Measurements from ENCODE around the gene ZNF385C.

ZNF385C gene

GRCh38 chr17:42087736-42088705 lies 10.3 kb downstream of the ZNF385C start:
- TF ChIP-seq SPI1 (IDR thresholded peaks at IDR 0.05; ENCODE audit: low read depth, low read length) (no peak), PAX5 (IDR thresholded peaks at IDR 0.05; ENCODE audit: insufficient read depth, low read length, severe bottlenecking) (no peak), POU2F2 (IDR thresholded peaks at IDR 0.05; ENCODE audit: low read depth, low read length) (no peak), POLR2AphosphoS5 (IDR thresholded peaks at IDR 0.05; ENCODE audit: low read depth, low read length) (no peak), TAF1 (IDR thresholded peaks at IDR 0.05; ENCODE audit: low read depth, low read length) (no peak), POLR2A (IDR thresholded peaks at IDR 0.05; ENCODE audit: low read depth, low read length) (no peak)
- DNase-seq (ENCODE audit: insufficient read length, low spot score) (no peak), FAIRE-seq (no peak)

DNA sequence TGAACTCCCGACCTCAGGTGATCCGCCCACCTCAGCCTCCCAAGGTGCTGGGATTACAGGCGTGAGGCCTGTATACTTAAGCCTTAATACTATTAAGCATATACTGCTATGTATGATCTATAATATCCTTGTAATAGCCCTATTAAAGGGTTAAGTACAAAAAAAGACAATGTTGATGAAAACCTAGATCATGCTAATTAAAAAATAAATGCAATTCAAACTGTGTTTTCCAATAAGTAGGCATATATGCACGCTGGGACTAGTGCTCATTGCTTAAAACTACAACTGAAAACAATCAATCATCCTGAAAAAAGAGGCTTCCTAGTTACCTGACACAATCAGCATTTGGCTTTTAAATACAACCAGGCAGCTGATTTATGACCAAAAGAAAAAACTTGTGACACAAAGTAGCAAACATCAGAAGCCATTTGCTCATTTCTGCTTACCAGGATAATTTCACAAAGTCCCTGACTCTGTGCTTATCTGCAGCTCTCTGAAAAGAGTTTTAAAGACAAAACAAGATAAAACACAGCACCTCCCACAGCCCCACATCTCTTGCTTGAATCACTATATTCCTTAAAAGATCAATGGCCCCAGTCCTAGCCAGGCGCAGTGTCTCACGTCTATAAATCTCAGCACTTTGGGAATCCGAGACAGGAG lies 11.1 kb downstream of the ZNF385C start:
- FAIRE-seq (no peak), DNase-seq (ENCODE audit: insufficient read length, low spot score) (no peak)
- TF ChIP-seq PAX5 (IDR thresholded peaks at IDR 0.05; ENCODE audit: insufficient read depth, low read length, severe bottlenecking) (no peak), TAF1 (IDR thresholded peaks at IDR 0.05; ENCODE audit: low read depth, low read length) (no peak), POLR2AphosphoS5 (IDR thresholded peaks at IDR 0.05; ENCODE audit: low read depth, low read length) (no peak), POLR2A (IDR thresholded peaks at IDR 0.05; ENCODE audit: low read depth, low read length) (no peak)

DNA sequence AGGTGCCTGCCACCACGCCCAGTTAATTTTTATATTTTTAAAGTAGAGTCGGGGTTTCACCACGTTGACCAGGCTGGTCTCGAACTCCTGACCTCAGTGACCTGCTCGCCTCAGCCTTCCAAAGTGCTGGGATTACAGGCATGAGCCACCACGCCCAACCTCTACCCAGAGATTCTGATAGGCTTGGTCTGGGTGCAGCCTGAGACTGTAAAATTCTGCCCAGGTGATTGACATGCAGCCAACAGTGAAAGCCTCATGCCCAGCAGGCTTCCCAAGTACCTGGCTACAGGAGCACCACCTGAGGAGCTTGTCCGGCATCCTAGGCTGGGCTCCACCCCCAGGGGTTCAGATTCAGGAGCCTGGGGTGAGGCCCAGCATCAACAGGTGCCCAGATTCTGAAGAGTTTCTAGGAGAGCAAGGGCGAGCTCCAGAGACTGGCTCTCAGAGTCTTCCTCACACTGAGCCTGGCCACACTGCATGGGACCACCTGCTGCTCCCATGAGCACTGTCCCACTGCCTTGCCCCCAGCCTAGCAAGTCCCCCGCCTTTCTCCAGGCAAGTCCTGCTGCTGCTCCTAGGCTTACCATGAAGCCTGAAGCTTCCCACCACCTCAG lies 16.6 kb downstream of the ZNF385C start:
- DNase-seq (ENCODE audit: insufficient read length, low spot score) (no peak), FAIRE-seq (no peak)
- TF ChIP-seq POU2F2 (IDR thresholded peaks at IDR 0.05; ENCODE audit: low read depth, low read length) (no peak), POLR2A (IDR thresholded peaks at IDR 0.05; ENCODE audit: low read depth, low read length) (no peak), POLR2AphosphoS5 (IDR thresholded peaks at IDR 0.05; ENCODE audit: low read depth, low read length) (no peak), SPI1 (IDR thresholded peaks at IDR 0.05; ENCODE audit: low read depth, low read length) (no peak), TAF1 (IDR thresholded peaks at IDR 0.05; ENCODE audit: low read depth, low read length) (no peak), PAX5 (IDR thresholded peaks at IDR 0.05; ENCODE audit: insufficient read depth, low read length, severe bottlenecking) (no peak)

DNA sequence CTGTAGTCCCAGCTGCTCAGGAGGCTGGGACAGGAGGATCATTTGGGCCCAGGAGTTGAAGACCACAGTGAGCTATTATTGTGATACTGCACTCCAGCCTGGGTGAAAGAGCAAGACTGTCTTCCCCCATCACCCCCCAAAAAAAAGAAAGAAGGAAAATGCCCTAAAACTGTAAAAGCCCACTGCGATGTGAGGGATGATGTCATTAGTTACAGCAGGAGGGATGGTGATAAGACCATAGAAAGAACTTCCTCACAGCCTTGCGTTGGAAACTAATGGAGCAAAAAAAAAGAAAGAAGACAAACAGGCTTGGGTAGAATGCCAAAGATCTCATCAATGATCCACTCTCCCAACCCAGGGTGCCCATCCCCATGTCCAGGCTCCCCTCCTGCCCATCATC lies 18.7 kb downstream of the ZNF385C start:
- DNase-seq (ENCODE audit: insufficient read length, low spot score) (no peak), FAIRE-seq (no peak)
- no peak for TF ChIP-seq SPI1 (IDR thresholded peaks at IDR 0.05; ENCODE audit: low read depth, low read length)
- TF ChIP-seq PAX5 (IDR thresholded peaks at IDR 0.05; ENCODE audit: insufficient read depth, low read length, severe bottlenecking) = no peak
- no peak for TF ChIP-seq TAF1 (IDR thresholded peaks at IDR 0.05; ENCODE audit: low read depth, low read length)
- no peak for TF ChIP-seq POU2F2 (IDR thresholded peaks at IDR 0.05; ENCODE audit: low read depth, low read length)
- no peak for TF ChIP-seq POLR2A (IDR thresholded peaks at IDR 0.05; ENCODE audit: low read depth, low read length)
- TF ChIP-seq POLR2AphosphoS5 (IDR thresholded peaks at IDR 0.05; ENCODE audit: low read depth, low read length) = no peak

GRCh38 chr17:42078396-42079043 lies 19.8 kb downstream of the ZNF385C start:
- no peak for FAIRE-seq
- DNase-seq (ENCODE audit: insufficient read length, low spot score) = no peak
- no peak for TF ChIP-seq POLR2AphosphoS5 (IDR thresholded peaks at IDR 0.05; ENCODE audit: low read depth, low read length)
- no peak for TF ChIP-seq TAF1 (IDR thresholded peaks at IDR 0.05; ENCODE audit: low read depth, low read length)
- no peak for TF ChIP-seq POLR2A (IDR thresholded peaks at IDR 0.05; ENCODE audit: low read depth, low read length)
- no peak for TF ChIP-seq POU2F2 (IDR thresholded peaks at IDR 0.05; ENCODE audit: low read depth, low read length)
- TF ChIP-seq PAX5 (IDR thresholded peaks at IDR 0.05; ENCODE audit: insufficient read depth, low read length, severe bottlenecking) = no peak
- TF ChIP-seq SPI1 (IDR thresholded peaks at IDR 0.05; ENCODE audit: low read depth, low read length) = no peak

DNA sequence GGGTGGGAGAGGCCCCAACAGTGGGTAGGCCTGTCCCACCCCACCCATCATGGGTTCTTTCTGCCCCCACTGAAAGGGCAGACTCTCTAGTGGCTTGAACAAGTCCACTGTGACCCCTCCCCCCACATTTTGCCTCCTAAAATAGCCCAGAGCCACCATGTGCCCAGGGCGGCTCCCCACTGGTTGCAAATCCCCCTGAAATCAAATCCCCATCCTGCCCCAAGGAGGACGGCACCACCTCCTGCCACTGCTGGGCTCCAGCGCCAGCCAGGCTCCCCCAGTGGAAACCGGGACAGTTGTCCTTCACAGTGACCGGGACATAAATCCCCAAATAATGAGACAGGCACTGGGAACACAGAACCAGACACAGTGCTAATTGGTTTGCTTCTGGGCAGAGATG lies 20.5 kb downstream of the ZNF385C start:
- no peak for DNase-seq (ENCODE audit: insufficient read length, low spot score)
- no peak for FAIRE-seq
- TF ChIP-seq POLR2AphosphoS5 (IDR thresholded peaks at IDR 0.05; ENCODE audit: low read depth, low read length) = no peak
- no peak for TF ChIP-seq SPI1 (IDR thresholded peaks at IDR 0.05; ENCODE audit: low read depth, low read length)
- no peak for TF ChIP-seq POLR2A (IDR thresholded peaks at IDR 0.05; ENCODE audit: low read depth, low read length)
- TF ChIP-seq PAX5 (IDR thresholded peaks at IDR 0.05; ENCODE audit: insufficient read depth, low read length, severe bottlenecking) = no peak

GRCh38 chr17:42076797-42077559 lies 21.3 kb downstream of the ZNF385C start:
- no peak for TF ChIP-seq SPI1 (IDR thresholded peaks at IDR 0.05; ENCODE audit: low read depth, low read length)
- TF ChIP-seq TAF1 (IDR thresholded peaks at IDR 0.05; ENCODE audit: low read depth, low read length) = no peak
- TF ChIP-seq POLR2AphosphoS5 (IDR thresholded peaks at IDR 0.05; ENCODE audit: low read depth, low read length) = no peak
- no peak for TF ChIP-seq POLR2A (IDR thresholded peaks at IDR 0.05; ENCODE audit: low read depth, low read length)
- TF ChIP-seq PAX5 (IDR thresholded peaks at IDR 0.05; ENCODE audit: insufficient read depth, low read length, severe bottlenecking) = no peak
- FAIRE-seq = no peak
- DNase-seq (ENCODE audit: insufficient read length, low spot score) = no peak

GRCh38 chr17:42075789-42076188 lies 22.5 kb downstream of the ZNF385C start:
- TF ChIP-seq POLR2AphosphoS5 (IDR thresholded peaks at IDR 0.05; ENCODE audit: low read depth, low read length) = no peak
- no peak for TF ChIP-seq PAX5 (IDR thresholded peaks at IDR 0.05; ENCODE audit: insufficient read depth, low read length, severe bottlenecking)
- no peak for TF ChIP-seq POLR2A (IDR thresholded peaks at IDR 0.05; ENCODE audit: low read depth, low read length)
- no peak for TF ChIP-seq TAF1 (IDR thresholded peaks at IDR 0.05; ENCODE audit: low read depth, low read length)
- no peak for TF ChIP-seq POU2F2 (IDR thresholded peaks at IDR 0.05; ENCODE audit: low read depth, low read length)
- TF ChIP-seq SPI1 (IDR thresholded peaks at IDR 0.05; ENCODE audit: low read depth, low read length) = no peak
- no peak for FAIRE-seq

More at GRCh38 chr17:42075789-42076188, 22.5 kb downstream of the ZNF385C start:
- DNase-seq (ENCODE audit: insufficient read length, low spot score) = no peak

Measured in GM12891 (cell line).